ENCODE data around the gene CCDC60.

Gene CCDC60

GRCh38 chr12:119547001-119547400 is 212.5 kb downstream of the CCDC60 start:
- DNase-seq = no peak

- DNase-seq = no peak
Measured at GRCh38 chr12:119556854-119557253, 222.3 kb downstream of the CCDC60 start.

- no peak for DNase-seq
Measured at GRCh38 chr12:119565404-119565803, 230.9 kb downstream of the CCDC60 start.

GRCh38 chr12:119570771-119571170 is 236.2 kb downstream of the CCDC60 start:
- no peak for DNase-seq

GRCh38 chr12:119573086-119573485 is 238.6 kb downstream of the CCDC60 start:
- DNase-seq = no peak

GRCh38 chr12:119574255-119574654 is 239.7 kb downstream of the CCDC60 start:
- no peak for DNase-seq

- no peak for DNase-seq
Measured at GRCh38 chr12:119576118-119576810, 241.7 kb downstream of the CCDC60 start.

GRCh38 chr12:119576915-119577314 is 242.4 kb downstream of the CCDC60 start:
- no peak for DNase-seq

- DNase-seq = no peak
Measured at GRCh38 chr12:119578112-119578511, 243.6 kb downstream of the CCDC60 start.

GRCh38 chr12:119589097-119589496 is 254.6 kb downstream of the CCDC60 start:
- no peak for DNase-seq

- no peak for DNase-seq
Measured at GRCh38 chr12:119589634-119590033, 255.1 kb downstream of the CCDC60 start.
